K562 (cell line): ENCODE data around the gene ZNF232. TPM values are rescaled to one million over a fixed set of nuclear protein-coding genes. Genes with fewer than 3 reads are reported as not detected.

Experiments used
- ARHGAP35 ChIP-seq: fragments of 450-650 bp; IDR thresholded peaks from 2 replicates; pipeline ENCODE4 v1.6.1; 2018; ENCODE audit not compliant: partially characterized antibody
- BCOR ChIP-seq: fragments of 450-650 bp; IDR thresholded peaks from 2 replicates; pipeline ENCODE4 v1.6.1; 2016
- C11orf30 ChIP-seq: fragments of 450-650 bp; IDR thresholded peaks from 2 replicates; pipeline ENCODE4 v1.6.1; 2016; ENCODE audit warnings: low read depth, mild to moderate bottlenecking
- CBFA2T2 ChIP-seq: fragments of 450-650 bp; conservative IDR thresholded peaks from 2 replicates; pipeline ENCODE4 v1.6.1; 2017; ENCODE audit warnings: mild to moderate bottlenecking
- HDGF ChIP-seq: fragments of 450-650 bp; IDR thresholded peaks from 2 replicates; pipeline ENCODE4 v1.6.1; 2016
- IFI16 ChIP-seq: fragments of 250-450 bp; sonication (Bioruptor Pico); IDR thresholded peaks from 2 replicates; pipeline ENCODE4 v2.1.2; 2022; ENCODE audit warnings: mild to moderate bottlenecking, inconsistent platforms
- NKRF ChIP-seq: fragments of 450-650 bp; IDR thresholded peaks from 2 replicates; pipeline ENCODE4 v1.6.1; 2016; ENCODE audit warnings: borderline replicate concordance
- NR0B1 ChIP-seq: fragments of 450-650 bp; IDR thresholded peaks from one replicate; pipeline ENCODE4 v1.6.1; 2018; ENCODE audit warnings: mild to moderate bottlenecking, moderate library complexity; ENCODE audit not compliant: partially characterized antibody
- PCBP1 ChIP-seq: fragments of 200-400 bp; formaldehyde crosslinking; IDR thresholded peaks from 2 replicates; pipeline ENCODE4 v1.6.1; 2018; ENCODE audit warnings: mild to moderate bottlenecking, low read depth, low read length; ENCODE audit not compliant: poor library complexity, severe bottlenecking
- PHB2 ChIP-seq: fragments of 450-650 bp; IDR thresholded peaks from 2 replicates; pipeline ENCODE4 v1.6.1; 2017; ENCODE audit warnings: low read depth
- POLR2B ChIP-seq: fragments of 450-650 bp; IDR thresholded peaks from 2 replicates; pipeline ENCODE4 v1.6.1; 2018; ENCODE audit warnings: low read depth; ENCODE audit not compliant: partially characterized antibody
- SP2 ChIP-seq: IDR thresholded peaks from 2 replicates; pipeline ENCODE4 v1.6.1; 2011; ENCODE audit warnings: mild to moderate bottlenecking, low read depth, low read length, moderate library complexity; ENCODE audit not compliant: poor library complexity, severe bottlenecking; ENCODE audit errors: extremely low read depth
- ZBTB8A ChIP-seq: fragments of 450-650 bp; IDR thresholded peaks from 2 replicates; pipeline ENCODE4 v1.6.1; 2018; ENCODE audit warnings: mild to moderate bottlenecking, moderate library complexity; ENCODE audit not compliant: partially characterized antibody
- ZNF175 ChIP-seq: fragments of 200-800 bp; sonication (Bioruptor generic); IDR thresholded peaks from 2 replicates; pipeline ENCODE4 v1.6.1; 2016; ENCODE audit warnings: low read depth, mild to moderate bottlenecking, missing genetic modification characterization, missing compliant biosample characterization
- ZNF217 ChIP-seq: sonication (generic); formaldehyde crosslinking; IDR thresholded peaks from 2 replicates; pipeline ENCODE4 v1.8.0; 2022; ENCODE audit warnings: mild to moderate bottlenecking, missing genetic modification reagents
- ZNF695 ChIP-seq: fragments of 450-650 bp; formaldehyde crosslinking; IDR thresholded peaks from 2 replicates; pipeline ENCODE4 v1.4.0; 2020; ENCODE audit warnings: mild to moderate bottlenecking, moderate library complexity
- ZNF717 ChIP-seq: fragments of 250-450 bp; sonication (Bioruptor Pico); IDR thresholded peaks from 2 replicates; pipeline ENCODE4 v1.5.0; 2021
- ZNF764 ChIP-seq: fragments of 250-450 bp; sonication (Bioruptor Pico); IDR thresholded peaks from 2 replicates; pipeline ENCODE4 v1.4.0; 2020; ENCODE audit warnings: low read depth, mild to moderate bottlenecking, moderate library complexity
- polyA plus RNA-seq, 8 experiments: library from polyadenylated mRNA; depleted of rRNA in 4 of 8; stranded (reverse) in 5 of 8; unstranded in 3 of 8; fragments of >200 nt; fragmentation: Nextera tagmentation in 2 of 8; fragmentation: Illumina TruSeq in 1 of 8; extraction: Ambion mirVana in 2 of 8; extraction: Trizol in 1 of 8; gene quantifications; 2 replicates each; pipeline versions ENCODE4 v1.2.1 to v1.2.3, GENCODE V29; 2011 to 2014; ENCODE audit warnings: inconsistent platforms in 1 of 8, missing spikeins in 1 of 8
- total RNA-seq, 7 experiments: library from RNA; depleted of rRNA in 6 of 7; stranded (reverse); fragments of >200 nt in 6 of 7; fragmentation: Illumina TruSeq in 2 of 7; extraction: Trizol in 2 of 7; gene quantifications; 2 replicates each; pipeline versions ENCODE4 v1.2.1 to v1.2.3, GENCODE V29; 2011 to 2021; ENCODE audit warnings: low replicate concordance in 1 of 7
- TF ChIP-seq, protein P1 (sequence below), 2 experiments: fragments of 450-650 bp in 1 of 2; sonication (generic) in 1 of 2; formaldehyde crosslinking; conservative IDR thresholded peaks; 2 replicates each; pipeline versions ENCODE4 v1.4.0 to v1.8.1; 2020 to 2022; ENCODE audit warnings: mild to moderate bottlenecking in 1 of 2, missing genetic modification reagents in 1 of 2
- TF ChIP-seq, protein P2 (sequence below): sonication (generic); formaldehyde crosslinking; IDR thresholded peaks from 2 replicates; pipeline ENCODE4 v1.8.1; 2023; ENCODE audit warnings: mild to moderate bottlenecking, missing genetic modification reagents
- TF ChIP-seq, protein P3 (sequence below): IDR thresholded peaks from 2 replicates; pipeline ENCODE4 v1.6.1; 2011; ENCODE audit not compliant: insufficient read length; ENCODE audit errors: extremely low read depth

Gene ZNF232
- total and polyA plus RNA-seq, 9 of the 15 experiments (the other 6 are each of a cell fraction or from before 2014, with no cell fraction given): 10.6 to 26.0 (median 13.0) TPM

- TF ChIP-seq NKRF (no peak; the same call in 1 of the 2 replicates), ZBTB8A (no peak), HDGF (no peak), CBFA2T2 (no peak), ZNF717 (CRISPR knock-in tag) (no peak), BCOR (no peak), NR0B1 (no peak), ZNF695 (CRISPR knock-in tag) (no peak), SP2 (no peak), ARHGAP35 (no peak), IFI16 (CRISPR knock-in tag) (no peak), POLR2B (peak; percentile 54), ZNF764 (CRISPR knock-in tag) (no peak), ZNF217 (no peak), PCBP1 (no peak), C11orf30 (no peak), PHB2 (no peak), ZNF175 (CRISPR knock-in tag) (no peak)
- TF ChIP-seq, protein P1, sequence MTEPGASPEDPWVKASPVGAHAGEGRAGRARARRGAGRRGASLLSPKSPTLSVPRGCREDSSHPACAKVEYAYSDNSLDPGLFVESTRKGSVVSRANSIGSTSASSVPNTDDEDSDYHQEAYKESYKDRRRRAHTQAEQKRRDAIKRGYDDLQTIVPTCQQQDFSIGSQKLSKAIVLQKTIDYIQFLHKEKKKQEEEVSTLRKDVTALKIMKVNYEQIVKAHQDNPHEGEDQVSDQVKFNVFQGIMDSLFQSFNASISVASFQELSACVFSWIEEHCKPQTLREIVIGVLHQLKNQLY (CRISPR knock-in tag; conservative IDR thresholded peaks at IDR 0.05): no peak
- TF ChIP-seq, protein P2, sequence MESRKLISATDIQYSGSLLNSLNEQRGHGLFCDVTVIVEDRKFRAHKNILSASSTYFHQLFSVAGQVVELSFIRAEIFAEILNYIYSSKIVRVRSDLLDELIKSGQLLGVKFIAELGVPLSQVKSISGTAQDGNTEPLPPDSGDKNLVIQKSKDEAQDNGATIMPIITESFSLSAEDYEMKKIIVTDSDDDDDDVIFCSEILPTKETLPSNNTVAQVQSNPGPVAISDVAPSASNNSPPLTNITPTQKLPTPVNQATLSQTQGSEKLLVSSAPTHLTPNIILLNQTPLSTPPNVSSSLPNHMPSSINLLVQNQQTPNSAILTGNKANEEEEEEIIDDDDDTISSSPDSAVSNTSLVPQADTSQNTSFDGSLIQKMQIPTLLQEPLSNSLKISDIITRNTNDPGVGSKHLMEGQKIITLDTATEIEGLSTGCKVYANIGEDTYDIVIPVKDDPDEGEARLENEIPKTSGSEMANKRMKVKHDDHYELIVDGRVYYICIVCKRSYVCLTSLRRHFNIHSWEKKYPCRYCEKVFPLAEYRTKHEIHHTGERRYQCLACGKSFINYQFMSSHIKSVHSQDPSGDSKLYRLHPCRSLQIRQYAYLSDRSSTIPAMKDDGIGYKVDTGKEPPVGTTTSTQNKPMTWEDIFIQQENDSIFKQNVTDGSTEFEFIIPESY (CRISPR knock-in tag): 0 out of 2 replicates have a peak, but pooled peaks have one; percentile 17
- TF ChIP-seq, protein P3, sequence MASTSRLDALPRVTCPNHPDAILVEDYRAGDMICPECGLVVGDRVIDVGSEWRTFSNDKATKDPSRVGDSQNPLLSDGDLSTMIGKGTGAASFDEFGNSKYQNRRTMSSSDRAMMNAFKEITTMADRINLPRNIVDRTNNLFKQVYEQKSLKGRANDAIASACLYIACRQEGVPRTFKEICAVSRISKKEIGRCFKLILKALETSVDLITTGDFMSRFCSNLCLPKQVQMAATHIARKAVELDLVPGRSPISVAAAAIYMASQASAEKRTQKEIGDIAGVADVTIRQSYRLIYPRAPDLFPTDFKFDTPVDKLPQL: no peak
Measured at GRCh38 chr17:5111402-5112204, at the start of gene ZNF232 (continued).
